Measurements from ENCODE around the gene FARP1.

FARP1 gene

DNA sequence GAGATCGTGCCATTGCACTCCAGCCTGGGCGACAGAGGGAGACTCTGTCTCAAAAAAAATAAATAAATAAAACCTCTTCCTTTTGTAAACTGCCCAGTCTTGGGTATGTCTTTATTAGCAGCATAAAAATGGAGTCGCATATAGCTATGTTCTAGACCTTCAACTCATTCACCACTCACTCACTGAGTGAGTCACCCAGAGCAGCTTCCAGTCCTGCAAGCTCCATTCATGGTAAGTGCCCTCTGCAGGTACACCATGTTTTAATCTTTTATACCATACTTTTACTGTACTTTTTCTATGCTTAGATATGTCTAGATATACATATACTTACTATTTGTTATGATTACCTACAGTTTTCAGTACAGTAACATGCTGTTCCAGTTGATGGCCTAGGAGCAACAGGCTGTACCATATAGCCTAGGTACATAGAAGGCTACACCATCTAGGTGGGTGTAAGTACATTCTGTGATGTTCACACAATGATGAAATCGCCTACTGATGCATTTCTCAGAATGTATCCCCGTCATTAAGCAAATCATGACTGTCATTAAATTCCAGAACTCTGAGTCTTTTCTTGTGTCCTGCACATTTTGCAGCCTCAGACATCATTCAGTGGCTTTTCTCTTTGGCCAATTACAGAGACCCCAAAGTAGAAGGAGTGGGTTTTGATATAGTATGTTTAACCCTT lies 13.7 kb upstream of the FARP1 start:
- DNase-seq (ENCODE audit: low read depth) = peak; percentile 85
- H3K4me3 ChIP-seq (ENCODE audit: low read depth, low read length) = no peak overlapping the region

DNA sequence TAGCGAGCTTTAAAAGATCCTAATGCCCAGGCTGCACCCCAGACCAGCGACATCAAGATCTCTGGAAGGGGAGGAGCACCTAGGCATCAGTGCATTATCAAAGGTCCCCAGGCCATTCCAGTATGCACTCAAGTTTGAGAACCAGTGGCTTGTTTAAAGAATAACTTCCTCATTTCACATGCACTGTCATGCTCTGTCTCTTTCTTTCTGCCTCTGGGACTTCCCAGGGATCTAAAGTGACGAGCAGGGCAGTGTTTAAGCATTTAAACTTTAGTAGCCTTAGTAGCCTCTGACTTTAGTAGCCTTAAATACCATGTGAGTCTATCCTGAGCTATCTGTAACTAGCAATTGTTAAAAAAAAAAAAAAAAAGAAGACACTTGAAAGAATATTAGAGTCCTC lies 8.9 kb upstream of the FARP1 start:
- no peak for DNase-seq (ENCODE audit: low read depth)
- no peak overlapping the region for H3K4me3 ChIP-seq (ENCODE audit: low read depth, low read length)

DNA sequence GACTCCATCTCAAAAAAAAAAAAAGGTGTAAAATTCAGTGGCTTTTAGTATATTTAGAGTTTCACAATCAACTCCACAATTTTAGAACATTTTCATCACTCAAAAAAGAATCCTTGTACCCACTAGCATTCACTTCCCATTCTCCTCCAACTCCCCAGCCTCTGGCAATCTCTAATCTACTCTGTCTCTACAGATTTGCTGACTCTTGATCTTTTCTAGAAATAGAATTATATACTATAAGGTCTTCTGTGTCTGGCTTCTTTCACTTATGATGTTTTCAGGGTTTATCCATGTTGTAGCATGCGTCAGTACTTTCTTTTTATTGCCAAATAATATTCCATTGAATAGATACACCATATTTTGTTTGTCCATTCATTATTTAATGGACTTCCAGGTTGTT lies 8.0 kb upstream of the FARP1 start:
- no peak overlapping the region for H3K4me3 ChIP-seq (ENCODE audit: low read depth, low read length)
- no peak for DNase-seq (ENCODE audit: low read depth)

DNA sequence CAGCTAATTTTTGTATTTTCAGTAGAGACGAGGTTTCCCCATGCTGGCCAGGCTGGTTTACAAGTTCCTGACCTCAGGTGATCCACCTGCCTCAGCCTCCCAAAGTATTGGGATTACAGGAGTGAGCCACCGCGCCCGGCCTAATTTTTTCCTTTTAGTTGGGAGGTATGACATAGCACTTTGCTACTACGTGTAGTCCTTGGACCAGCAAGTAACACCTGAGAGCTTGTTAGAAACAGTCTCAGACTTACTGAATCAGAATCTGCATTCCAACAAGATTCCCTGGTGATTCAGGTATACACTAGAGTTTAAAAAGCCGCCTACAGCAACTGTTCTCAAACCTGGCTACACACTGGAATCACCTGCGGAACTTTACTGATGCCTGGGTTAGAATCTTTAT lies 1.8 kb upstream of the FARP1 start:
- no peak for DNase-seq (ENCODE audit: low read depth)
- no peak overlapping the region for H3K4me3 ChIP-seq (ENCODE audit: low read depth, low read length)

DNA sequence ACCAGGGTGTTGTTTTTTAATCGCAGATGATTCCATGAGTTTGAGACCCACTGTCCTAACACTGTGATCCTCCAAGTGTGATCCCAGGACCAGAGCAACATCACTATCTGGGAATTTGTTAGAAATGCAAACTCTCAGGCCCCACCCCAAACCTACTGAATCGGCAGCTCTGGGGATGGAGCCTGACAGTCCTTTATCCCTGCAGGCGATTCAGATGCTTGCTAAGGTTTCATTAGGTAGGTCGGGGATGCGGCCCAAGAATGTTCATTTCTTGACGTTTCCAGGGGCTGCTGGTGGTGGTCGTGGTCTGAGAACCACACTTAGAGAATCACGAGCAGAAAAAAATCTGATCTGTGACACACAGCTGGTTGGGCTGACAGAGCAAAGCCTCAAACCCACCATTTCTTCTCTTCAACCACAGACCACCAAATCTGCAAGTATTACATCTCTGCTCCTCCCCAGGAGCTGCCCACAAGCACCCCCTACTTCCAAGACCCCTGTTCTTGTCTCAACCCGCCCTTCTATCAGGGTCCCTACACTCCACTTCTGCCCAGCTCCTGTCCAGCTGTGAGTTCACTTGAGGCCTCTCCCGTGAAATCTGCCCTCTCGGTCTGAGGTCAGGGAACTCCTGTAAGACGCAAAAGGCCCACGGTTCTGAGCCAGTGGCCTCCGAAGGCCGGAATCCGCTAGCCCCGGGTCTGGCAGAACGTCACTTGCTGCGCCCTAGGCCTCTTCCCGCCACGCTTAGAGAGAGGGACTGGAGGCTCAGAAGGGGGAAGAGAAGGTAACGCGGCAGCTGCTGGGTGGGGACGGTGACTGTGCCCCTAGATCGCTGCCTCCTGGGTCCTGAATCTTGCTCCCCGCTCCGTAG lies 1.1 kb upstream of the FARP1 start:
- peak overlapping the region; percentile 61 for H3K4me3 ChIP-seq (ENCODE audit: low read depth, low read length)

DNA sequence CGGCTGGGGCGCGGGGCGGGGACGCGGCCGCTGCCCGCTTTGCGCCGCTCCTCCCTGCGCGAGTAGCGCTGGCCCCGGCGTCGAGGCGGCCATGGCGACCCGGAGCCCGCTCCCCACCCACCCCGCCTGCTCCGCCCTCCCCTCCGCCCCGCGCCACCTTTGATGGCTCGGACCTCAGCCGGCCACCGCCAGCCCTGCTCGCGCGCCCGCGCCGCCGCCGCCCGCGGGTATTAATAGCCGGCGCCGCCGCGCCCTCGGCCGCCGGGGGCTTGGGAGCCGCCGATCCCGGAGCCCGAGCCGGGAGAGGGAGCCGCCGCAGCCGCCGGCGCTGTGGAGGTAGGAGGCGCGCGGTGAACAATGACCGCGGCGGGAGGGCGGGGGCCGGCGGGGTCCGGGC lies 261 bp downstream of the FARP1 start:
- peak overlapping the region; percentile 61 for H3K4me3 ChIP-seq (ENCODE audit: low read depth, low read length)

More for the DNA sequence above, 1.1 kb upstream of the FARP1 start:
- no peak for DNase-seq (ENCODE audit: low read depth)

DNA sequence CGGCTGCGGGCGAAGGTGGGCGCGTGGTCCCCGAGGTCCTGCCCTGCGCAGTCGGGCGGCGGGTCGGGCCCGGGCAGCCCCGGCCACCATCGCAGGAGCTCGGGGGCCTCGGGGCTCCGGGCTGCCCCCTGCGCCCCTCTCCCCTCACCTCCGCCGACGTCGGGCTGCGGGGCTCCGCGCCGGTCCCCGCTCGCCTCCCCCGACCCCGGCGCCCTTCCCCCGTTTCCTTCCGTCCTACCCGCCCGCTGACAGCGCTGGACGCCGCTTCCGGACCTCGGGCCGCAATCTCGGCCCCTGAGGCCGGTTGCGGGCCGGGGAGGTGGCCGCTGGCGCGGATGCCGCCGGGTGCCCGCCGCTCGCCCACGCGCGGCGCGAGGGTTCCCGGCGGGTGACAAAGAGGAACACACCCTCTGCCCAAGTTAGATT lies 720 bp downstream of the FARP1 start:
- no peak for DNase-seq (ENCODE audit: low read depth)

More for the DNA sequence above, 261 bp downstream of the FARP1 start:
- DNase-seq (ENCODE audit: low read depth) = no peak

DNA sequence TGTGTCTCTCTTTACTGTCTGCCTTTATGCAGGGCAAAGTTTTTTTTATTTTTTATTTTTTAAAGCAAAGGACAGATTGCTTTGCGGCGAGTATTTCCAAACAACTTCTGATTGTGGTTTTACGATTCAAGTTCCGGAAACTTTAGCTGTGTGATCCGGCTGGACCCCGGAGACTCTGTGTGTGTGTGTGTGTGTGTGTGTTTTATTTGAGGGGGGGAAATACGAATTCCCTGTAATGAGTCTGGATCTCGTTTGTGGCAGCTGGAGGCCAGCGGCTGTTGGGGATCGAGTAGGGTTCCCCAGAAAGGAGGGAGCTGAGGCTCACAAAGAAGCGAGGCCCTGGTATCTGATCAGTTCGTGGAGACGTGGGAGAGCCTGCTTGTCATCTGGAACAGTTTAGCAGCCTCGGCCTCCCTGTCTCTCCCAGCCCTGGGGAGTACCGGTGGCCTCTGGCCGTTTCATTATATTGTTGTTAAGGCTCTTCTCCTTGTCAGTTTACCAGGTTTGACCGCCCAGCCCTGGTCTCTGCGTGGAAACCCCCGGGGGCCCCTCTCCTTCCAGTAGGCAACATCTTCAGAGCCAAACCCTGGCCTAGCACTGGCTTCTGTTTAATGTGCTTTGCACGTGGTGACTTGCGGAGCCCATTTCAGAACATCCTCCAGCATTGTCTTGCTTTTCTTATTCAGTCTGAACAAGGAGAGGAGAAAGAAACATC lies 1.3 kb downstream of the FARP1 start:
- DNase-seq (ENCODE audit: low read depth) = no peak
- H3K4me3 ChIP-seq (ENCODE audit: low read depth, low read length) = peak overlapping the region; percentile 61

More for the DNA sequence above, 720 bp downstream of the FARP1 start:
- H3K4me3 ChIP-seq (ENCODE audit: low read depth, low read length) = peak overlapping the region; percentile 61

DNA sequence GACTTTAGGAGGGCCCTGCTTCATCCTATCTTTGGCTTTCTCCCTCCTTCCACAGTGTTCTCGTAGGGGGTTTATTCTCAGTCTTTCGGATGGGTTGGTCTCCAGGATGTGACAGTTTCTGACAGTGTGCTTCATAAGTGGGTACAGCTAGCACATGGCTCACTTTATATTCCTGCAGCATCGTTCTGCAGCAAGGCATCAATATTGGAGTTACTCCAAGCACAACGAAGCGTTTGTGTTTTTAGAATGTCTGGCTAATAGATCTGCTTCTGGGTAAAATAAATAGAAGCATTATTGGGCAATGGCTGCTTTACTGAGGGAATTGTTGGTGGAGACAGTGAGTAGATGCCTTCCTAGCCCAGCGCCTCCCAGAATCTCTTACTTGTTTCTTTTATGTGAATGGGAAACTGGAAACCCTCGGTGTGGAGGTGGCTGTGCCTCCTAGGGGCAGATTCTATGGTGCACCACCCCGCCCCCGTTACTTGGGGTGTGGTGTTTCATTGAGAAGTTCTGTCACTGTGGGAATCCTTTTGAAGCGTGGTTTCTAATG lies 2.0 kb downstream of the FARP1 start:
- DNase-seq (ENCODE audit: low read depth) = peak; percentile 25

DNA sequence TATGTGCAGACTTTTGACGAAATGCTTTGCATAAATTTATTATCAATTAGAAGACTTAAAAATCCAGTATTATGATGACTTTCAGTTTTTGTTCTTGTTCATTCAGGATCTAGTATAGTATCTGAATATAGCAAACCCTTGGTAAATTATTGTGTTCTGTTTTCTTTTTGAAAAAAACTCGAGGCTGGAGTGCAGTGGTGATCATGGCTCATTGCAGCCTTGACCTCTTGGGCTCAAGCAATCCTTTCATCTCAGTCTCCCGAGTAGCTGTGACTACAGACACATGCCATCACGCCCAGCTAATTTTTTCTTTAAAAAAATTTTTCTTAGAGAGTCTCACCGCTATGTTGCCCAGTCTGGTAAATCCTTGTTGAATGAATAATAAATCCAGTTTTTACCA lies 4.6 kb downstream of the FARP1 start:
- no peak overlapping the region for H3K4me3 ChIP-seq (ENCODE audit: low read depth, low read length)
- no peak for DNase-seq (ENCODE audit: low read depth)

More for the DNA sequence above, 2.0 kb downstream of the FARP1 start:
- H3K4me3 ChIP-seq (ENCODE audit: low read depth, low read length) = peak overlapping the region; percentile 61

DNA sequence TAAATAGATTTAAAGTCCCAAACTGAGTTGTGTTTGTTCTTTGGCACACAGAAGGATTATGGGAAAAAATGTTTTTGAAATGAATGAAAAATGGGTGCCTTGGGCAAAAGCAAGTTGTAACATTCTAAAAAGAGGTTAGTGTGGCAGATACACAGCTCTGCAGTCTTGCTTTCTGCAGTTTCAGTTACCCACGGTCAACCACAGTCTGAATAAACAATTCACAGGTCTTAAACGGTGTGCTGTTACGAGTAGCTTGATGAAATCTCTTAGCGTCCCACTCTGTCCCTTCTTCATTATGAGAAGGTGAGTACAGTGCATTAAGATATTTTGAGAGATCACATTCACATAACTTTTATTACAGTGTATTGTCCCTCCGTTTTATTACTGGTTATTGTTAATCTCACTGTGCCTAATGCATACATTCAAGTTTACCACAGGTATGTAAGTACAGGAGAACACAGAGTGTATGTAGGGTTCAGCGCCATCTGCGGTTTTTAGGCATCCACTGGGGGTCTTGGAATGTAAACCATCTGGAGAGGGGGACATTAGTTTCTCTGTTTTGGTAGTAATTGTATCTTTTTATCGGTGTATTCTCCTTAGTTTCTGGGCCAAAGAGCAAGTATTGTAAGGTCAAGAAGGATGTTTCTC lies 8.1 kb downstream of the FARP1 start:
- no peak for DNase-seq (ENCODE audit: low read depth)
- no peak overlapping the region for H3K4me3 ChIP-seq (ENCODE audit: low read depth, low read length)

DNA sequence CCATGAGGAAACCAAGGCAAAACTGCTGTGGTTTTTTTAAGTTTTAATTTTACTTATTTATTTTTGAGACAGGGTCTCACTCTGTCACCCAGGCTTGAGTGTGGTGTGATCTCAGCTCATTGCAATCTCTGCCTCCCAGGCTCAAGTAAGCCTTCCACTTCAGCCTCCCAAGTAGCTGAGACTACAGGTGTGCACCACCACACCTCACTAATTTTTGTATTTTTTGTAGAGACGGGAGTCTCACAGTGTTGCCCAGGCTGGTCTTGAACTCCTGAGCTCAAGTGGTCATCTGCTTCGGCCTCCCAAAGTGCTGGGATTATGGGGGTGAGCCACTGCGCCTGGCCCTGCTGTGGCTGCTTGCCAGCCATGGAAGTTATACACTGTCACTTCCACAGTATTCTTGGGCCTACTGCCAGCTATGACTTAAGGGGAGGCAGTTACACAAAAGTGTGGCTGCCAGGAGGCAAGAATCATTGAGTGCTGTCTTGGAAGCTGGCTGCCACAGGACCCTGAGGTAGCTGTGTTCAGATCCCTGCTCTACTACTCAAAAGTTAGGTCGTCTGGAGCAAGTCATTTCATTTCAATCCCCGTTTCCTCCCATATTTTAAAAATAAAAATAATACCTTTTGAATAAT lies 12.7 kb downstream of the FARP1 start:
- no peak overlapping the region for H3K4me3 ChIP-seq (ENCODE audit: low read depth, low read length)
- peak; percentile 52 for DNase-seq (ENCODE audit: low read depth)

DNA sequence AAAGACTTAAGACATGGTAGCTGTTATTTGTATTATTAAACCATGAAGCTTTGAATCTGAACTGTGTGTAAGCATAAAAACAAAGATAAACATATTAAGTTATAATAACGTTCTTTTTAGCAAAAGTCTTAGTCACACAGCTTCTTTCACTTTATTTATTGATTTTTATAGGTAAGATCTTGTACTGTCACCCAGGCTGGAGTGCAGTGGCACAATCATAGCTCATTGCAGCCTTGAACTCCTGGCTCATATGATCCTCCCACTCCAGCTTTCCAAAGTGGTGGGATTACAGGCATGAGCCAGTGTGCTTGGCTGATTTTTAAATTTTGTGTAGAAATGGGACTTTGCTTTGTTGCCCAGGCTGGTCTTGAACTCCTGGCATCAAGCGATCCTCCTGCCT lies 13.4 kb downstream of the FARP1 start:
- no peak for DNase-seq (ENCODE audit: low read depth)
- no peak overlapping the region for H3K4me3 ChIP-seq (ENCODE audit: low read depth, low read length)

DNA sequence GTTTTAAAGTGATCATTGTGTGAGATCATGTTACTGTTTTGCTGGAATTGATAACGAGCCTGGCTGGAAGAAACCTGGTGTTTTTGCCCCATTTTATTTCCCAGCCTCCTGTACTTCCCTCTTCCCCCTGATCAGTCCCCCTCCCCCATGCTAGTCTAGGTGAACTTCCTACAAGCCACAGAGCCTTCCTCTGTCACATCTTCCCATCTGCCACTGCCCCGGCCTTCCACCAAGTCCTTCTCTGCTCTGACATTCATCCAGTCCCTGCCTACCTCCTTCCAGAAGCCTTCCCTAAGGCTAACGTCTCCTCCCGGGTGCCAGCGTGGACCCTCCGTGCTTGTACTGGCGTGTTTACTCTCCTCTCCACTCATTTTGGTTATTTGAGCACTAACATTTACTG lies 14.3 kb downstream of the FARP1 start:
- no peak for DNase-seq (ENCODE audit: low read depth)
- H3K4me3 ChIP-seq (ENCODE audit: low read depth, low read length) = no peak overlapping the region

DNA sequence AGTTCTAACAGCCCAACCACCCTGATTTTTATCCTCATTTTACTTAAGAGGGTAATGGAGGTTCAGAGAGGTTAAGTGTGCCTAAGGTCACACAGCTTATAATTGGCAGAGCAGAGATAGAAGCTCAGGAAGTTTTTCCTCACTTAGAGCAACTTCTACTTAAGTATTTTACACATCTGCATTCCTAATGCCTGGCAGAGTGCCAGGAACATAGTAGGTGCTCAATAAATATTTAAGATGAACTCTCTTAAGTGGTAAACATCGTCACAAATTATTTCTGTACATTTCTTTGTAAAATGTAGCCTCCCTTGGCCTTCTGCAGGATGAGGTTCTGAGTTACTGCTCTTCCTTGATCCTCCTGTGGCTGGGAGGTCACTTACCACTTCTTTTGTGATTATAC lies 14.7 kb downstream of the FARP1 start:
- no peak overlapping the region for H3K4me3 ChIP-seq (ENCODE audit: low read depth, low read length)
- DNase-seq (ENCODE audit: low read depth) = no peak

DNA sequence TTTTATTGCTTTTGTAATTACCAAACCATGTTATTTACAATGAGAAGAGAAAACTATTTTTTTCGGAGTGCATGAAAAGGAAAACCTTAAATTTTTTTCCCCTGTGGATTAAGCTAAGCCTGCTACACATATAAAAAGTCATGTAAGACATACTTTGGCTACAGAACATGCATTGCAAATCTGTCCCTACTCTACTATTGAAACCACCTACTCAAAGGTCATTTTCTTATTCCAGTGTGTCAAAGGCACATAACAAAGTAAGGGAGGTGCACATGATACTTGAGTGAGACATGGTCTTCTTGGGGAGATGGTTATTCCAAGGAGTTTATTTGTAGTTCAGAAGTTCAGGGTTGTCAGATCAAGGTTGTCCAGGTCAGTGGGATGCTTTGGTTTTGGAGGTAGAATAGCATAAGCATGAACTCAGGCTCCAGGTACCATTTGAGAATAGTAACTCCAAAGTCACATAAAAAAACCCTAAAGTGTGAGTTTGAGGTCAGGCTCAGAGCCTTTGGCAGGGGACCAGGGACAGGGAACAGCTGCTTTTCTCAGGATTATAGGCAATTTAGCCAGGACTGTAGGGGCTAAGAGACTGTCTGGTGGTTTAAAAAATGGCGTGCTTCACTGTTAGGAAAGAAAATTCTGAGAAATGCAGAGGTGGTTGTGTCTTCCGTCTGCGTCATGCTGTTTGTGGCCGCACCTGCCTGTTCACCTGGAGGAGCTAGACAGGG lies 15.4 kb downstream of the FARP1 start:
- no peak for DNase-seq (ENCODE audit: low read depth)
- no peak overlapping the region for H3K4me3 ChIP-seq (ENCODE audit: low read depth, low read length)

DNA sequence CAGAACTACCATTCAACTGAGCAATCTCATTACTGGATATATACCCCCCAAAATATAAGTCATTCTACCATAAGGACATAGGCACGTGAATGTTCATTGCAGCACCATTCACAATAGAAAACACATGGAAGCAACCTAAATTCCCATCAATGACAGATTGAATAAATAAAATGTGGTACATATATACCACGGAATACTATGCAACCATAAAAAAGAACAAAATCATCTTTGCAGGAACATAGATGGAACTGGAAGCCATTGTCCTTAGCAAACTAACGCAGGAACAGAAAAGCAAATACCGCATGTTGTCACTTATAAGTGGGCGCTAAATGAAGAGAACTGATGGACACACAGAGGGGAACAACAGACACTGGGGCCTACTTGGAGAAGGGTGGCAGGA lies 20.0 kb downstream of the FARP1 start:
- H3K4me3 ChIP-seq (ENCODE audit: low read depth, low read length) = no peak overlapping the region
- no peak for DNase-seq (ENCODE audit: low read depth)

DNA sequence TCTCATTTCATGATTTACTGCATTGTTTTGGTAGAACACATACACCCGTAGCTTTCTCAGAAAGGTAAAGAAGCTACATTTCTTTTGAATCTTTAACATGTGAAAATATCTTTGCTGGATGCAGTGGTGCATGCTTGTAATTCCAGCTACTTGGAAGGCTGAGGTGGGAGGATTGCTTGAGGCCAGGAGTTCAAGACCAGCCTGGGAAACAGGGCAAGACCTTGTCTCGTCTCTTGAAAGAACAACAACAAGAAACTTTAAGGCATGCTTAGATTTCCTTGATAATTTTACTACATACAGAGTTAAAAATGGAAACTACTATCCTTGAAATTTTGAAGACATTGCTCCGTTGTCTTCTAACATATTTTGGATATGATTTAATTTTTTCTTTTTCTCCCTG lies 26.4 kb downstream of the FARP1 start:
- no peak overlapping the region for H3K4me3 ChIP-seq (ENCODE audit: low read depth, low read length)
- DNase-seq (ENCODE audit: low read depth) = no peak

Data from skeletal muscle cell (primary cell).